HG03060 (cell line): ENCODE measurements around the gene FNIP1.
"Not testable (repeated sequence)": the region's sequence is repeated elsewhere in the genome, so short reads cannot be mapped to it uniquely, and the experiment has no call there.

Experiments used
- ATAC-seq: cut with Tn5 transposase; IDR thresholded peaks from one replicate; pipeline ENCODE4 v1.9.1; 2021; ENCODE audit warnings: low read depth, moderate number of reproducible peaks; ENCODE audit not compliant: unreplicated experiment

The FNIP1 gene

DNA sequence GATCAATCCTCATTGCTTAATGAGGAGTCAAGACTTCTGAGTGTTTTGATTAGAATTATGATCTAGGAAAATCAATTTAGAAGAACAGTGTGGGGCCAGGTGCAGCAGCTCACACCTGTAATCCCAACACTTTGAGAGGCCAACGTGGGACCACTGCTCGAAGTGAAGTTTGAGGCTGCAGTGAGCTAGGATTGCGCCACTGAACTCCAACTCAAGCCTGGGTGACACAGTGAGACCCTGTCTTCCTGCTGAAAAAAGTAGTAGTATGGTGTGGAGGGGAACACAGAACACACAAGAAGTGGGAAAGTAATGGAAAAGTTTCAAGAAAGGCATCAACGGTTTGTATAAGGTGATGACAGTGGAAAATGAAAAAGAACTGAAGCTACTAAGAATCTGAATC lies 9.1 kb downstream of the FNIP1 start:
- ATAC-seq: no peak

DNA sequence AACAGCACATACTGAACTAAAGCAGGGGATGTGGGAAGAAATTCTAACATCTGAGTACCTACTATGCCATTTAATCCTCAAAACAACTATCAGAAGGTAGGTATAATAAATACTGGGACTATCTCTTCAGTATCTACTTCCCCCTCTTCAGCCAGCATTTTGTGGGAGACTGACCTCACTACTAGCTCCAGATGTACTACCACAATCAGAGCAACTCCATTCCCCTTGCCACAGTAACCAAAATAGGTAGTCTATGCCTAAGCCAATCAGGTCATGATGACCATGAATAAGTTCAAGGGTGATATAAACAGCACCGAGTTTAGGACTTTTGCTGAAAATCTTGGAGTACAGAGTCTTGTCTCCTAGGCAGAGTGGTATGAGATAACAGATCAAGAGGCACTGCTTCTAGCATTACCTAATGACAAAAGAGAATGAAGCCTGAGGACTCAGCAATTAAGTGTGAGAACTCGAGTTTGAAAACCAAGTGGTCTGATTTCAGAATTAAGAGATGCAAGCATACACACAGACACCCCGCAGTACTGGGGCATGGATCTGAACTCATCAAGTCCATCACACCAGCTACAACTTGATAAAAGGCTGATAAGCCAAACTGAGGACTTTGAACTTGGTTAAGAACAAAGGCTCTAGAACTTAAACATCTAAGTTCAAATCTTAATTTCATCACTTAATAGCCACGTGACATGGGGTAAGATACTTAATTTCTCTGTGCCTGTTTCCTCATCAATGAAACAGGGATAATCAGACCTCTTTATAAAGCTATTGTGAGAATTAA lies 9.7 kb downstream of the FNIP1 start:
- no peak for ATAC-seq

DNA sequence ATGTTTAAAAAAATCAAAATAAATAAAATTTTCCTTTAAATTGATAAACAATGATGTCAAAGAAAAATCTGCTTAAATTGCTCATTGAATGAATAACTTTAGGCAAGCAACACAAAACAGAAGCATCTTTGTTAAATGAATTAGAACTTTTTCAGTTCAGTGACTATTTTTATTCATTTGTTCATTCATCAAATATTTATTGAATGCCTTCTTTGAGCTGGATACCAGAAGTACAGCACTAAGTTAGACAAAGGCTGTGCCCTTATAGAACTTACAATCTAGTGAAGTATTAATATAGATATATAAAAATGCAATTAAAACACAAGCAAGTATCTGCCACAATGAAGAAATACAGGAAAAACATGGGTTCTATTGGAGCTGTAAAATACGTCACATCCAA lies 10.8 kb downstream of the FNIP1 start:
- no peak for ATAC-seq

- ATAC-seq: no peak
Measured at GRCh38 chr5:131783874-131784273, 12.9 kb downstream of the FNIP1 start.

GRCh38 chr5:131783357-131783756 lies 13.5 kb downstream of the FNIP1 start:
- no peak for ATAC-seq

GRCh38 chr5:131782717-131783116 lies 14.1 kb downstream of the FNIP1 start:
- no peak for ATAC-seq

GRCh38 chr5:131778141-131778540 lies 18.7 kb downstream of the FNIP1 start:
- not testable (repeated sequence) for ATAC-seq

- no peak for ATAC-seq
Measured at GRCh38 chr5:131776450-131776849, 20.4 kb downstream of the FNIP1 start.

DNA sequence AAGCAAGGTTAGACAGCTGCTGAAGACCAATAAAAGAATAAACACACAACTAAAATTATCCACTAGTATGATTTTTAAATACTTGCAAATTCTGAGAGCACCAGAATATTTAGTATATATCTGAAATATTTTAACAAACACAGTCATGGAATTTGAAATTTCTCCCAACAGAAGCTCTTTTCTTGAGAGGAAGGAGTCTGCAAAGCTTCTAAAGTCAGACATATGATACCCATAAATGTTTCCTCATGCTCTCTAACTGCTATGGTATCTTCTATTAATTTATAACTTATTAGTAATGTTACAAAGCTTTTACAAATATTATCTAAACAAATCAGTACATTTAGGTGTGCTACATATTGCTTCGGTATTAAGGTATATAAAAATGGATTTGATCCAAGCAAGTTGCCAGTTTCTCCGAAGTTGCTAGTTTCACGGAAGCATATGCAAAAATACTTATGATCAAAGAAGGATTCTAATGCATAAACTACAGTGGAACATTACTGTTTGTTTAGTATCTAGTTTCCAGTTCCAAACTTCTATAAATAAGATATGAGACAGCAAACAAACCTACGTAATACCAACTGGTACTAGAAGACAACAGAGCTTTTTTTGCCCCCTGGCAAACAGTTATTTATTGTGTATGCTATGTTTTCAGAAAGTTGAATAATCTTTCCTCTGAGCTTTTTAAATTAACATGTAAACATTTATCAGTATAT lies 22.0 kb downstream of the FNIP1 start:
- ATAC-seq: no peak

- no peak for ATAC-seq
Measured at GRCh38 chr5:131773805-131774204, 23.0 kb downstream of the FNIP1 start.

DNA sequence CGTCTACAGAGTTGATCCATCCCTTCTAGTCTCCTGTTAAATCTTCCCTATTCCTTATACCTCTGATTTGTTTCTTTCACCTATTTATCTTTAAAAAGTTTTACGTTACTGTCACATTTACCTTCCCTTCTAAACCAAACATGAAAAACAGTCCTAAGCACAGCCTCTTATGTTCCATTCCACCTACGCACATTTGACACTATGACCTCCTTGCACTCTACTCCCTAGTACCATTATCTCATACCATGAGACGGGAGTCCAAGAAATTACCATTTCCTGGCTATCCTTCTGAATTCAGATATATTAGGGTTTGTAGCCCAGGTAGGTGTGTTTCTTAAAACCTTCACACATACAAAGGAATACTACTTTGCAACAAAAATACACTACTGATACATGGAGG lies 25.1 kb downstream of the FNIP1 start:
- ATAC-seq: no peak

DNA sequence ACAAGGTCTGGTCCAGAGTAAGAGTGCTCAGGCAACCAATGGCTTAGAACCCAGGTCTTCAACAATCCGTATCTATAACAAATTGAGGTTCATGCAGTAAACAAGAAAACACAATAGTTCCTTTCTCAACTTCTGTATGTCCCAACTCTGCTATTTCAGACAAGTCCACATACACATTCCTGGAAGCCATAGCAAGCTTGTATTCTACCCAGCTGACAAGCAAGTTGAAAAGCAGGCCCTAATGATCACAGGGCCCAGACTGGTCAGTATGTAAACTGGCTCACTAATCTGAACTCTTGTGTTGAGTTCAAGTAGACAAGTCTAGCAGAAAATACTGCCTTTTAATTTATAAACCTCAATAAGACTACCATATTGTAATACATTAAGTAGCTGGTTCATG lies 26.9 kb downstream of the FNIP1 start:
- no peak for ATAC-seq

- no peak for ATAC-seq
Measured at GRCh38 chr5:131769336-131769735, 27.5 kb downstream of the FNIP1 start.

GRCh38 chr5:131767891-131768290 lies 28.9 kb downstream of the FNIP1 start:
- ATAC-seq: no peak

- no peak for ATAC-seq
Measured at GRCh38 chr5:131766689-131767088, 30.1 kb downstream of the FNIP1 start.

GRCh38 chr5:131765261-131765660 lies 31.6 kb downstream of the FNIP1 start:
- no peak for ATAC-seq

- ATAC-seq: no peak
Measured at GRCh38 chr5:131763968-131764367, 32.8 kb downstream of the FNIP1 start.

DNA sequence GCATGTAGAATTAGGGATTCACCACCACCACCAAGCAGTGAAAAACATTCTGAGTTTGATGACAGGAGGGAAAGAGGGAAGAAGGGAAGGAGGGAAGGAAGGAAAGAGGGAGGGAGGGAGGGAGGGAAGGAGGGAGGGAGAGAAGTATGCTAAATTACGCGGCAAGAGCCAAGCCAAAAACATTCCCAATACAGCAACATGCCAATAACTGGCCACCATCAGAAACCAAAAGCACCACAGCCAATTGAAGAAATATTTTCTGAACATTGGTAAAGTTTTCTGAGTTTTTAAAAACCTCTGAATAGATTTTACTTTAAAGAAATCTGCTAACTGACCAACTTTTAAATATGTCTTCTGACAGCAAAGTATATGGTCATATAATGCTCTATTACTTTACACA lies 36.0 kb downstream of the FNIP1 start:
- no peak for ATAC-seq

DNA sequence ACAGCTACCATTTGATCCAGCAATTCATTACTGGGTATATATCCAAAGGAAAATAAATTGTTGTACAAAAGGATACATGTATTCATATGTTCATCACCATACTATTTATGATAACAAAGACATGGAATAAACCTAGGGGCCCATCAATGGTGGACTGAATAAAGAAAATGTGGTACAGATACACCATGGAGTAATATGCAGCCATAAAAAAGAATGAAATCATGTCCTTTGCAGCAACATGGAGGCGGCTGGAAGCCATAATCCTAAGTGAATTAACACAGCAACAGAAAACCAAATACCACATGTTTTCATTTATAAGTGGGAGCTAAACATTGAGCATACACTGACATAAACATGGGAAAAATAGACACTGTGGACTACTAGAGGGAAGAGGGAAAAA lies 37.1 kb downstream of the FNIP1 start:
- no peak for ATAC-seq

DNA sequence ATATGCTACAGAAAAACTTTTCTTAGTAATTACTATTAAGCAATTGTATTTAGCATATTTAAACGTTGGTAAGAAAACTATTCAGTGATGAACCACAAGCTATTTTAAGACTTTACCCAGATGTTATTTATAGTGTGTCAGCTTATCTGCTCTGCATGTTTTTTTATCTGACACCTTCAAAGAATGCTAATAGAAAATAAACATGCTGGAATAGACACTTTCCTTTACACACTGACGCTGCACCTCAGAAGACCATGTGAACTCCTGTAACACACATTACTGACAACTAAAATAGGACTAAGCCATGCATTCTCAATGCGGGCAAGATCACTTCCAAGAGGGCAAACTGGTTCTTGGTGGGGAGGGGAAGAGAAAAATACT lies 38.3 kb downstream of the FNIP1 start:
- no peak for ATAC-seq

DNA sequence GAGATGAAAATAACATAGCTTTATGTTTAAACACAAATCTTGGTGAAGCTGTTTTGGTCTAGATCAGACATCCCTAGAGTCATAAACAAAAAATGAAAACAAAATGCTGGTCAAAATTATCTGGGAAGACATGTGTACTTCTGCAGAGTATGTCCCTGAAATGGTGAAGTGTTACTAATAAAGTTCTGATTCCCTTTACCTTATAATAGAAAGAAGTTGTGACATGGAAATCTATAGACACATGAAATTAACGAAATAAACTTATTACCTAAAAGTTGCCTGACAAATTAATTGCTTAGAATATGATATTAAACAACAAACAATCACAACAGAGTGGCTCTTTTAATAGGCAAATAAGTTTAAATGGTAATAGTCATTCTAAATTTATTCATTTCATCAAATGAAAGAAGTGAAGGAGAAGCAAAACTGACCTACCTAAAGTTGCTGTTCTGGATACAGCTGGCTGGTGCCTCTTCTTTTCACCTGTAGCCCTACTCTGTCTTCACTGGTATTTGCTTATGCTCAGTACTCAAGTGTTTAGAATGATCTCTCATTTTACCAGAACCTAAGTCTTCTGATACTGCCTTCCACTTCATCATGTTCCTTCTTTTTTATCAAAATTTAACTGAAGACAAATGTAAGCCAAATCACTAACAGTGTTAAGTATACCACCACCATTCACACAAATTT lies 38.8 kb downstream of the FNIP1 start:
- no peak for ATAC-seq

DNA sequence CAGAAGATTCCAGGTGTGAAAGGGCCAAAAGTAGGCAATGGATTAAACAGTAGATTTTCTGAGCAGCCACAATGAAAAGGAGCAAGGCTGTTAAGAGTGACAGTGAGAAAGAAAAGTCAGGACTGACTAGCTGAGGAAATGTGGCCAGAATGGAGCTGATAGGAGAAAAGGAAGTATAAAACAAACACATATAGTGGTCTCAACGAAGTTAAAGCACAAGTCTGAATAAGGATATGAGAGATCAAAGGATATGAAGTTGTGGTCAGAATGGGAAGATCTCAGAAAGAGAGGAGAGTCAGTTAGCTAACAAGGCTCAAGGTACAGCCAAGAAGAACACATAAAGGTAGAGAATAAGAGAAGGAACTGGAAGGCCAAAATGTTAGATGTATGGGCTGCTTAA lies 39.9 kb downstream of the FNIP1 start:
- ATAC-seq: no peak
